Calu3 (cell line): ENCODE results near the gene LRPPRC. TPM values are rescaled to one million over a fixed set of nuclear protein-coding genes. Genes with fewer than 3 reads are reported as not detected.

Experiments used
- BruUV-seq: library from RNA; stranded (reverse); fragments of 400-500 nt; replicated peaks from 2 replicates; lab custom pipeline; 2021; lab: Mats Ljungman, UMichigan
- CTCF ChIA-PET: fragments of 300-600 bp; sonication (Branson Sonifier 250); formaldehyde crosslinking; loops from one replicate; lab custom pipeline; 2022; ENCODE audit warnings: antibody characterized with exemption; lab: Charles Lee
- DNase-seq: peaks from one replicate; pipeline ENCODE4 v3.0.0; 2022
- H3K27ac Mint-ChIP-seq: one replicate; pipeline ENCODE4 v1.8.0; 2022; ENCODE audit warnings: mixed read lengths; ENCODE audit not compliant: unreplicated experiment
- H3K27me3 Mint-ChIP-seq: one replicate; pipeline ENCODE4 v1.8.0; 2022; ENCODE audit warnings: mixed read lengths; ENCODE audit not compliant: unreplicated experiment
- H3K36me3 Mint-ChIP-seq: one replicate; pipeline ENCODE4 v1.8.0; 2022; ENCODE audit warnings: mild to moderate bottlenecking, moderate library complexity, mixed read lengths; ENCODE audit not compliant: insufficient read depth, unreplicated experiment
- H3K4me1 Mint-ChIP-seq: one replicate; pipeline ENCODE4 v1.8.0; 2022; ENCODE audit warnings: mild to moderate bottlenecking, low read depth, mixed read lengths; ENCODE audit not compliant: unreplicated experiment
- H3K4me3 Mint-ChIP-seq: one replicate; pipeline ENCODE4 v1.8.0; 2022; ENCODE audit warnings: mild to moderate bottlenecking, low read depth, moderate library complexity, mixed read lengths; ENCODE audit not compliant: unreplicated experiment
- H3K9me3 Mint-ChIP-seq: one replicate; pipeline ENCODE4 v1.8.0; 2022; ENCODE audit warnings: low read depth, mixed read lengths; ENCODE audit not compliant: unreplicated experiment
- intact Hi-C: fragments of 100-400 bp; cut with micrococcal nuclease; formaldehyde crosslinking; loops from one replicate; pipeline ENCODE4 v1.10.0; 2022; ENCODE audit not compliant: unreplicated experiment
- total RNA-seq: library from RNA; stranded (reverse); gene quantifications from 2 replicates; pipeline ENCODE4 v1.2.3, GENCODE V29; 2022
- TF ChIP-seq, protein P1 (sequence below): fragments of 200-600 bp; IDR thresholded peaks from one replicate; pipeline ENCODE4 v1.8.0; 2022; ENCODE audit warnings: antibody characterized with exemption; ENCODE audit not compliant: unreplicated experiment

LRPPRC gene
- total RNA-seq, 1 experiment from 2014 or later: 120 TPM

DNA sequence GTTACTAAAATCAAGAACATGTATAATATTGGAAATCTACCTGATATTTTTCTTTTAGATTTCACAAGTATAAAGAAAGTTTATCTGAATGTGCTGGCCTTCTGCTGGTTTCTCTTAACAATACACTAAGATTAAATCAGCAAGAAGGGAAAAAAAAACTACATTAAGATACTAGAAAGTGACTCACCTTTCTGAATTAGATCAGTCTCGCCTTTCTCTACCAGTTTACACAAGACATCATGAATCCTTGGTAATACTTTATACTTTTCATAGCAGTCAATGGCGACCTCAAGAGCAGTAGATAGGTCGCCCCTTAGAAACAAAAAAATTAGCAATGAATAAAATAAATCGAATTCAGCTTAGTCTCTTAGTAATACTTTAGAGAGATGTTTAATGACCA, 61.2 kb downstream of the LRPPRC start:
- CTCF ChIA-PET: interaction anchor here (0.7 kb wide), 1 partner anchor 1021 kb away, joined by 3 read pairs; no protein-coding TSS in a partner anchor
- intact Hi-C loops: no loop called here
- no TSS peak for BruUV-seq
- Mint-ChIP-seq H3K4me3 (no peak overlapping the region), H3K36me3 (peaks cover 29% of the 10 kb centered on the region), H3K4me1 (no peaks in the 10 kb centered on the region), H3K27ac (no peak overlapping the region), H3K9me3 (no peaks in the 10 kb centered on the region), H3K27me3 (no peaks in the 10 kb centered on the region)
- TF ChIP-seq, protein P1, sequence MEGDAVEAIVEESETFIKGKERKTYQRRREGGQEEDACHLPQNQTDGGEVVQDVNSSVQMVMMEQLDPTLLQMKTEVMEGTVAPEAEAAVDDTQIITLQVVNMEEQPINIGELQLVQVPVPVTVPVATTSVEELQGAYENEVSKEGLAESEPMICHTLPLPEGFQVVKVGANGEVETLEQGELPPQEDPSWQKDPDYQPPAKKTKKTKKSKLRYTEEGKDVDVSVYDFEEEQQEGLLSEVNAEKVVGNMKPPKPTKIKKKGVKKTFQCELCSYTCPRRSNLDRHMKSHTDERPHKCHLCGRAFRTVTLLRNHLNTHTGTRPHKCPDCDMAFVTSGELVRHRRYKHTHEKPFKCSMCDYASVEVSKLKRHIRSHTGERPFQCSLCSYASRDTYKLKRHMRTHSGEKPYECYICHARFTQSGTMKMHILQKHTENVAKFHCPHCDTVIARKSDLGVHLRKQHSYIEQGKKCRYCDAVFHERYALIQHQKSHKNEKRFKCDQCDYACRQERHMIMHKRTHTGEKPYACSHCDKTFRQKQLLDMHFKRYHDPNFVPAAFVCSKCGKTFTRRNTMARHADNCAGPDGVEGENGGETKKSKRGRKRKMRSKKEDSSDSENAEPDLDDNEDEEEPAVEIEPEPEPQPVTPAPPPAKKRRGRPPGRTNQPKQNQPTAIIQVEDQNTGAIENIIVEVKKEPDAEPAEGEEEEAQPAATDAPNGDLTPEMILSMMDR: no peak
- DNase-seq: no peak

DNA sequence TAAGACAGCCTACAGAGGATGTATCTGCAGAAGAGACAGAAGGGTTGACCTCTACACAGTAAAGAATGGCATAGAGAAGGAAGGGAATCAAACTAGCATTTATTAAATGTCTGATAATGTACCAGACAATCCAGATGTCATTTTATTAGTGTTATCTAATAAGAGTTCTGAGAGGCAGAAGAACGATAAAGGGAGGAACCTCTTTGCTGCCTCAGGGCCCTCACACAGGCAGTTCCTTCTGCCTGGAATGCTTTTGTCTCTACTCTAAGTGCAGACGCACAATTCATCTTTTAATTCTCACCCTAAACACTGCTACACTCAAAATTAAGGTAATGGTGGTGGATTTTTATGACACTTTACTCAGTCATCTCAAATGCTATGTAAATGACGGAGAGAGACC, 64.5 kb downstream of the LRPPRC start:
- Mint-ChIP-seq H3K27me3 (no peaks in the 10 kb centered on the region), H3K4me1 (no peaks in the 10 kb centered on the region), H3K4me3 (no peak overlapping the region), H3K36me3 (peaks cover 30% of the 10 kb centered on the region), H3K27ac (no peak overlapping the region), H3K9me3 (no peaks in the 10 kb centered on the region)
- CTCF ChIA-PET: no interaction called here
- no peak for DNase-seq
- intact Hi-C loops: no loop called here
- TF ChIP-seq, protein P1: no peak
- no TSS peak for BruUV-seq

DNA sequence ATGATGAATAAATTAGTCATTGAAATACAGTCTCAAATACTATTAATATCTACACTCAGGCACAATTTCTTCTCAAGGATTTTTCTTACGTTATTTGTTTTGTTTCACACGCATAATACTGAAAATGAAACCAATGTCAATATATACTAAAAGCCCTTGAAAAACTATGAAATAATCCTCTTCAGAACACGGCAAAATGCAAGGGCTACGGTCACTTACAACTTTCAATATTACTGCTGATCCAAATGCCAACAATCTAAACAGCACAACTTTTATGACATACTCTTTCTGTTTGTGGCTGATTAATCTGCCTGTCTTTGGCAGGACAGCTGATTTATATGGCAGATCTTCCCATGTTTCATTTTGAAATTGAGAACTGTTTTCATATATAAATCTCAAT, 68.3 kb downstream of the LRPPRC start:
- no peak overlapping the region for H3K4me3 Mint-ChIP-seq
- no peaks in the 10 kb centered on the region for H3K27me3 Mint-ChIP-seq
- no peak overlapping the region for H3K27ac Mint-ChIP-seq
- H3K9me3 Mint-ChIP-seq: no peaks in the 10 kb centered on the region
- intact Hi-C loops: no loop called here
- no peaks in the 10 kb centered on the region for H3K4me1 Mint-ChIP-seq
- H3K36me3 Mint-ChIP-seq: peaks cover 29% of the 10 kb centered on the region
- TF ChIP-seq, protein P1: no peak
- BruUV-seq: no TSS peak
- CTCF ChIA-PET: no interaction called here
- DNase-seq: no peak

DNA sequence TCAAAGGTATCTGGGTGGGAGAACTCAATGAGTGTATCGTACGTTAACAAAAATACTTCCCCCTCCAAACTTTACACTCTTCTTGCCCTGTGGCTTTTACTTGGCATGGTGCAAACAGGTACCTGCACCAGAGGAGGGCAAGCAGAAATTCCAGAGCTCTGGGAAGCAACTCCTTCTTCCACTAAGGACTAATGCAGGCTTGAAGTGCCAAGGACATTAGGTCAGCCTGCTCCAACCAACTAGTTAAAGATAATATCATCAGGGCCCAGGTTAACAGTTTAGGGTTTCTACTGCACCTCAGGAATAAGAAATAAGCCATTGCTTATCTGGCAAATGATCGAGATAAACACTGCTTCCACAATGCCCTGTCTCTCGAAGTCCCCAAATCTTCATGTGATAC, 70.4 kb downstream of the LRPPRC start:
- H3K27ac Mint-ChIP-seq: no peak overlapping the region
- H3K9me3 Mint-ChIP-seq: no peaks in the 10 kb centered on the region
- TF ChIP-seq, protein P1: no peak
- no peak for DNase-seq
- intact Hi-C loops: no loop called here
- no peaks in the 10 kb centered on the region for H3K4me1 Mint-ChIP-seq
- H3K27me3 Mint-ChIP-seq: no peaks in the 10 kb centered on the region
- H3K4me3 Mint-ChIP-seq: no peak overlapping the region
- no TSS peak for BruUV-seq
- CTCF ChIA-PET: no interaction called here
- H3K36me3 Mint-ChIP-seq: peaks cover 31% of the 10 kb centered on the region
